ENCODE data around the gene PAX4.
"Not testable (repeated sequence)": the region's sequence is repeated elsewhere in the genome, so short reads cannot be mapped to it uniquely, and the experiment has no call there.

The PAX4 gene

GRCh38 chr7:127584648-127585043 lies 33.3 kb downstream of the PAX4 start:
- no peak for DNase-seq

- DNase-seq = no peak
Measured at GRCh38 chr7:127582361-127582760, 35.6 kb downstream of the PAX4 start.

GRCh38 chr7:127581716-127582115 lies 36.2 kb downstream of the PAX4 start:
- no peak for DNase-seq

- no peak for DNase-seq
Measured at GRCh38 chr7:127580612-127581011, 37.3 kb downstream of the PAX4 start.

- no peak for DNase-seq
Measured at GRCh38 chr7:127578711-127579275, 39.1 kb downstream of the PAX4 start.

- no peak for DNase-seq
Measured at GRCh38 chr7:127578036-127578684, 39.8 kb downstream of the PAX4 start.

- DNase-seq = no peak
Measured at GRCh38 chr7:127571741-127572505, 46.0 kb downstream of the PAX4 start.

- not testable (repeated sequence) for DNase-seq
Measured at GRCh38 chr7:127568034-127568433, 49.9 kb downstream of the PAX4 start.

GRCh38 chr7:127566242-127566641 lies 51.7 kb downstream of the PAX4 start:
- DNase-seq = no peak

All from activated T-cell treated with anti-CD3 and anti-CD28 coated beads, Interleukin-2, amount 50 U/mL, for 1 hour (primary cell).